H1 (cell line): ENCODE results near the gene PPP3CB. TPM values are rescaled to one million over a fixed set of nuclear protein-coding genes. Genes with fewer than 3 reads are reported as not detected.
A peak's percentile ranks its signal among the peaks of the same experiment; 100 is the strongest.

Source experiments
- BCL11A ChIP-seq, 2 experiments: IDR thresholded peaks; one replicate each; pipeline ENCODE4 v1.6.1; 2011; ENCODE audit warnings: low read depth in 2 of 2, low read length in 2 of 2, mild to moderate bottlenecking in 2 of 2
- CHD2 ChIP-seq: IDR thresholded peaks from 2 replicates; pipeline ENCODE4 v1.6.1; 2012; ENCODE audit warnings: low read length, improper control_type of control experiment
- EGR1 ChIP-seq: IDR thresholded peaks from 2 replicates; pipeline ENCODE4 v1.6.1; 2011; ENCODE audit warnings: low read depth, low read length, borderline replicate concordance
- EZH2 ChIP-seq: fragments of 200-600 bp; sonication (generic); IDR thresholded peaks from 2 replicates; pipeline ENCODE4 v1.7.1; 2012; ENCODE audit warnings: low read depth, mild to moderate bottlenecking, moderate library complexity, low read length, inconsistent platforms; ENCODE audit not compliant: severe bottlenecking
- HDAC6 ChIP-seq: IDR thresholded peaks from one replicate; pipeline ENCODE4 v1.7.1; 2012; ENCODE audit warnings: low read depth, mild to moderate bottlenecking, inconsistent platforms, low read length, moderate library complexity
- KDM4A ChIP-seq: IDR thresholded peaks from one replicate; pipeline ENCODE4 v1.7.1; 2012; ENCODE audit warnings: low read depth, mild to moderate bottlenecking, moderate library complexity, low read length, inconsistent platforms; ENCODE audit not compliant: severe bottlenecking
- POLR2AphosphoS5 ChIP-seq: IDR thresholded peaks from 2 replicates; pipeline ENCODE4 v1.6.1; 2011; ENCODE audit warnings: low read depth, low read length
- POU5F1 ChIP-seq: IDR thresholded peaks from 2 replicates; pipeline ENCODE4 v1.6.1; 2011; ENCODE audit warnings: low read depth, mild to moderate bottlenecking, low read length, moderate library complexity
- RAD21 ChIP-seq, 2 experiments: IDR thresholded peaks in 1 of 2; conservative IDR thresholded peaks in 1 of 2; 2 replicates each; pipeline ENCODE4 v1.6.1; 2011; ENCODE audit warnings: low read depth in 2 of 2, low read length in 2 of 2, improper control_type of control experiment in 1 of 2, inconsistent platforms in 1 of 2, mild to moderate bottlenecking in 1 of 2, moderate library complexity in 1 of 2
- SIRT6 ChIP-seq: IDR thresholded peaks from one replicate; pipeline ENCODE4 v1.7.1; 2012; ENCODE audit warnings: low read length, inconsistent platforms
- SIX5 ChIP-seq: IDR thresholded peaks from 2 replicates; pipeline ENCODE4 v1.6.1; 2011; ENCODE audit warnings: mild to moderate bottlenecking, low read depth, low read length
- SP1 ChIP-seq: IDR thresholded peaks from 2 replicates; pipeline ENCODE4 v1.6.1; 2011; ENCODE audit warnings: low read depth, low read length
- SP4 ChIP-seq: IDR thresholded peaks from 2 replicates; pipeline ENCODE4 v1.6.1; 2012; ENCODE audit warnings: low read length, inconsistent platforms
- SUZ12 ChIP-seq: fragments of 200-600 bp; sonication (generic); IDR thresholded peaks from 2 replicates; pipeline ENCODE4 v1.6.1; 2012; ENCODE audit warnings: mild to moderate bottlenecking, inconsistent platforms, low read length, moderate library complexity, mixed read lengths
- TAF1 ChIP-seq: IDR thresholded peaks from 2 replicates; pipeline ENCODE4 v1.6.1; 2011; ENCODE audit warnings: mild to moderate bottlenecking, low read depth, low read length
- TAF7 ChIP-seq: optimal IDR thresholded peaks from 2 replicates; pipeline ENCODE3; 2011; ENCODE audit warnings: low read depth, mild to moderate bottlenecking, inconsistent platforms, low read length, moderate library complexity, borderline replicate concordance
- polyA plus RNA-seq, 7 experiments: library from polyadenylated mRNA; depleted of rRNA in 3 of 7; stranded (reverse) in 5 of 7; unstranded in 2 of 7; fragments of >200 nt in 5 of 7; fragments of 200-250 nt in 2 of 7; gene quantifications; 1 replicate in 5 of 7; 2 replicates in 1 of 7; 4 replicates in 1 of 7; pipeline versions ENCODE4 v1.2.1 to v1.2.3, GENCODE V29; 2011 to 2013; ENCODE audit warnings: missing spikeins in 2 of 7, mixed read lengths in 2 of 7
- total RNA-seq: library from RNA; stranded (reverse); fragmentation: NEBNext Ultra II Directional; extraction: Animal tissue kit (Norgen Biotek cat#: 25700); gene quantifications from 2 replicates; pipeline ENCODE4 v1.2.1, GENCODE V29; 2021
- TF ChIP-seq, protein P1 (sequence below), 3 experiments: IDR thresholded peaks; 1 replicate in 2 of 3; 2 replicates in 1 of 3; pipeline versions ENCODE4 v1.5.1 to v1.6.1; 2011; ENCODE audit warnings: low read length in 3 of 3, mild to moderate bottlenecking in 3 of 3, inconsistent platforms in 2 of 3, low read depth in 1 of 3, moderate library complexity in 1 of 3; ENCODE audit not compliant: insufficient read depth in 1 of 3; ENCODE audit errors: control extremely low read depth in 1 of 3

Gene PPP3CB
- total and polyA plus RNA-seq, 2 of the 8 experiments (the other 6 are each of a cell fraction or from before 2014, with no cell fraction given): 10.5 to 36.3 TPM

DNA sequence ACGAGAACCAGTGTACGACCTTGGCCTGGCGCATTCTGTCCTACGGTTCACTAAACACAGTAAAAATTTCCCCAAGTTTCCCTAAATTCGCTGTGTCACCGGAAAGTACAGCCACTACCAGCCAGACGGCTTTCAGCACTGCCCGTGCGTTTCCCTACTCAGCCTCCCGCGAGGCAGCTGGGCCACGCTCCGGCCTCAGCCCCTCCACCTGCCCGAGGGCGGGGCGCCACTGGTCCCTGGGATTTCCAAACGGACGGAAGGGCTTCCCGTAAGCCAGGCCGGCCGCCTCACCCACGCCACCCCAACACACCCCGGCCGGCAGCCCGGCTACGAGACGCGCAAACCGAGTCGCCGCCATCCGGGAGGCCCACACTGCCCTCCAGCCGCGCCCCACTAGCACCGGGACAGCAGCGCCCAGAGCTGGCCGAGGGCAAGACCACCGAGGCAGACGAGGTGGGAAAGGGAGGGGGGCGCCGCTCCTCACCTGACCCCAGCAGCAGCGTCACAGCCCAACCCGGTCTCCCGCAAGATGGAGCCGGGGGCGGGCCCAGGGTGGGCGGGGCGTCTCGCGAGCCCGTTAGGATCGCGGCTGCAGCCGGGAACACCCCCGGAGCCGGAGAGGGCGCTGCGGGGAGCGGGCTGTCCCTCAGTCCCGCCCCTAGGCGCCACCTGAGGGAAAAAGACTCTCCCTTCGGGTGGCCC lies 82.1 kb downstream of the PPP3CB start, which contains the start of gene ANXA7 (continued):
- no peak for TF ChIP-seq SUZ12
- peak; percentile 82 for TF ChIP-seq CHD2
- TF ChIP-seq SIRT6: no peak
- no peak for TF ChIP-seq RAD21 (IDR thresholded peaks at IDR 0.05 in 1 of 2, conservative IDR thresholded peaks at IDR 0.05 in 1 of 2; ENCODE audit: low read depth in 2 of 2, low read length in 2 of 2)
- TF ChIP-seq POLR2AphosphoS5: peak; percentile 88
- no peak for TF ChIP-seq SP1
- TF ChIP-seq KDM4A: peak; percentile 63
- TF ChIP-seq SP4: peak; percentile 8; the same call in 1 of the 2 replicates
- TF ChIP-seq TAF7: no peak
- no peak for TF ChIP-seq EZH2
- TF ChIP-seq BCL11A (IDR thresholded peaks at IDR 0.05; ENCODE audit: low read depth in 2 of 2, low read length in 2 of 2): no peak
- TF ChIP-seq TAF1: peak; percentile 50
- no peak for TF ChIP-seq POU5F1
- TF ChIP-seq, protein P1, sequence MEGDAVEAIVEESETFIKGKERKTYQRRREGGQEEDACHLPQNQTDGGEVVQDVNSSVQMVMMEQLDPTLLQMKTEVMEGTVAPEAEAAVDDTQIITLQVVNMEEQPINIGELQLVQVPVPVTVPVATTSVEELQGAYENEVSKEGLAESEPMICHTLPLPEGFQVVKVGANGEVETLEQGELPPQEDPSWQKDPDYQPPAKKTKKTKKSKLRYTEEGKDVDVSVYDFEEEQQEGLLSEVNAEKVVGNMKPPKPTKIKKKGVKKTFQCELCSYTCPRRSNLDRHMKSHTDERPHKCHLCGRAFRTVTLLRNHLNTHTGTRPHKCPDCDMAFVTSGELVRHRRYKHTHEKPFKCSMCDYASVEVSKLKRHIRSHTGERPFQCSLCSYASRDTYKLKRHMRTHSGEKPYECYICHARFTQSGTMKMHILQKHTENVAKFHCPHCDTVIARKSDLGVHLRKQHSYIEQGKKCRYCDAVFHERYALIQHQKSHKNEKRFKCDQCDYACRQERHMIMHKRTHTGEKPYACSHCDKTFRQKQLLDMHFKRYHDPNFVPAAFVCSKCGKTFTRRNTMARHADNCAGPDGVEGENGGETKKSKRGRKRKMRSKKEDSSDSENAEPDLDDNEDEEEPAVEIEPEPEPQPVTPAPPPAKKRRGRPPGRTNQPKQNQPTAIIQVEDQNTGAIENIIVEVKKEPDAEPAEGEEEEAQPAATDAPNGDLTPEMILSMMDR (IDR thresholded peaks at IDR 0.05; ENCODE audit: control extremely low read depth in 1 of 3, insufficient read depth in 1 of 3, low read depth in 1 of 3, low read length in 3 of 3): peak in 1 of 3 experiments; percentile 1; a peak in 1 of 4 replicates
- TF ChIP-seq EGR1: no peak; the same call in 1 of the 2 replicates
- no peak for TF ChIP-seq SIX5
- TF ChIP-seq HDAC6: no peak
